ENCODE results near the gene FGA. TPM values are rescaled to one million over a fixed set of nuclear protein-coding genes. Genes with fewer than 3 reads are reported as not detected.
A peak's percentile ranks its signal among the peaks of the same experiment; 100 is the strongest.

FGA gene
- total and polyA plus RNA-seq, 10 of the 15 experiments (the other 5 are each of a cell fraction or from before 2014, with no cell fraction given), result 3.6 TPM; not detected in 9

DNA sequence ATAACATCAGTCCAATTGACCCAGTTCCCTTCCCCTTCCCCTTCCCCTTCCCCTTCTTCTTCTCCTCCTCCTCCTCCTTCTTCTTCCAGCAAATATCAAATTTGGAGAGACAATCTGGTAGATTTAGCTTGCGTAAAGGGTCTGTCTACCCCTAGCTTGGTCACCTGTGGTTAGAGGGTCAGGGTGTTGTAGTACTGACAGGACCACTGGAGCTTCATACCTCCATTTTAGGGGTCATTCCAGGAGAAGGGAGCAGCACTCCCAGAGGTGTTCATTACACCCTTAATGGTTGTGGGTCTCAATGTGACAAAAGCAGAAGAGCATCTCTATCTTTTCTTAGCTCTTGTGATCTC is 31.4 kb downstream of the FGA start:
- FAIRE-seq (no peak), ATAC-seq (peak; percentile 41), DNase-seq (ENCODE audit: low read depth, low spot score) (no peak)
- H3K79me2 ChIP-seq (ENCODE audit: control insufficient read depth, insufficient read depth, low read length), result no peaks in the 10 kb centered on the region
- H3K36me3 ChIP-seq (ENCODE audit: control insufficient read depth in 2 of 2, insufficient read depth in 2 of 2, low read length in 1 of 2), result no peaks in the 10 kb centered on the region
- POLR2A ChIA-PET, result interaction anchor here (1.4 kb wide), 1 partner anchor 8 kb away, joined by 5 read pairs; no protein-coding TSS in a partner anchor
- RAD21 ChIA-PET (ENCODE audit: unreplicated experiment), result interaction anchor here (0.6 to 3.4 kb wide), 12 partner anchors 9 to 802 kb away, joined by 3 to 88 read pairs (median 4); partner anchors contain the start of genes FGG and PLRG1
- no peak overlapping the region for H2AFZ ChIP-seq (ENCODE audit: control insufficient read depth, low read depth, low read length)
- H3K27ac ChIP-seq (ENCODE audit: control insufficient read depth, insufficient read depth), result no peak overlapping the region
- H4K20me1 ChIP-seq (ENCODE audit: control insufficient read depth, insufficient read depth), result no peaks in the 10 kb centered on the region
- no peak for TF ChIP-seq NBN (IDR thresholded peaks at IDR 0.05)
- TF ChIP-seq KDM1A (IDR thresholded peaks at IDR 0.05; ENCODE audit: borderline replicate concordance), result no peak
- TF ChIP-seq ZZZ3 (IDR thresholded peaks at IDR 0.05; ENCODE audit: control insufficient read depth, insufficient read length, low read depth), result no peak
- no peak for TF ChIP-seq TBL1XR1 (IDR thresholded peaks at IDR 0.05; ENCODE audit: low read depth, low read length)
- no peak for TF ChIP-seq EZH2 (IDR thresholded peaks at IDR 0.05; ENCODE audit: borderline replicate concordance, control insufficient read depth, low read depth, low read length)
- no peak for TF ChIP-seq SREBF2 (IDR thresholded peaks at IDR 0.05; ENCODE audit: low read length)
- no peak for TF ChIP-seq MXI1 (IDR thresholded peaks at IDR 0.05; ENCODE audit: low read depth, low read length)
- TF ChIP-seq TARDBP (IDR thresholded peaks at IDR 0.05; ENCODE audit: borderline replicate concordance), result no peak
- no peak for TF ChIP-seq RBBP5 (conservative IDR thresholded peaks at IDR 0.05)
- no peak for TF ChIP-seq TCF12 (IDR thresholded peaks at IDR 0.05; ENCODE audit: low read depth, low read length)
- intact Hi-C loops (cut with micrococcal nuclease; ENCODE audit: unreplicated experiment), result loop anchor here (1.0 to 5.0 kb wide), 3 partner anchors 59 to 793 kb away; no protein-coding TSS in a partner anchor
- WGBS (ENCODE audit: insufficient coverage, insufficient replicate concordance, low lambda C conversion rate, missing lambda C conversion rate), result 7% methylated on average over 1 of the region's 1 CpG
- no peaks in the 10 kb centered on the region for H3K4me1 ChIP-seq (ENCODE audit: control insufficient read depth, insufficient read depth, low read length)
- no peaks in the 10 kb centered on the region for H3K27me3 ChIP-seq (replicated peaks in 1 of 2; ENCODE audit: control insufficient read depth in 2 of 2, insufficient read depth in 2 of 2, low read length in 1 of 2)
- in situ Hi-C loops (cut with MboI), result no loop called here
- H3K4me2 ChIP-seq (ENCODE audit: control insufficient read depth, insufficient read depth), result no peak overlapping the region
- H3K9me3 ChIP-seq (replicated peaks; ENCODE audit: control insufficient read depth, insufficient read depth, low read length), result no peaks in the 10 kb centered on the region
- SMC1A ChIA-PET (ENCODE audit: uncharacterized antibody, unreplicated experiment), result interaction anchor here (0.7 to 6.1 kb wide), 11 partner anchors 9 to 229 kb away, joined by 3 to 112 read pairs (median 6); partner anchors contain the start of genes FGG and PLRG1
- CTCF ChIA-PET, result interaction anchor here (0.5 to 18.3 kb wide), 23 partner anchors 9 to 1082 kb away, joined by 3 to 796 read pairs (median 4); partner anchors contain the start of genes FGG and PLRG1
- H3K4me3 ChIP-seq, result no peak overlapping the region
- no peak overlapping the region for H3K9ac ChIP-seq (ENCODE audit: control insufficient read depth, insufficient read depth, low read length)
- BruUV-seq (replicated peaks), result no TSS peak

Data from GM12878 (cell line).